GM19328 (cell line): ENCODE measurements around the gene GSTT2.

Experiments
- ATAC-seq: cut with Tn5 transposase; IDR thresholded peaks from one replicate; pipeline ENCODE4 v1.9.1; 2021; ENCODE audit warnings: mild to moderate bottlenecking, moderate library complexity; ENCODE audit not compliant: unreplicated experiment

The GSTT2 gene

GRCh38 chr22:24008381-24009226 lies 28.7 kb downstream of the GSTT2 start:
- no peak for ATAC-seq

- no peak for ATAC-seq
These were observed 29.5 kb downstream of the GSTT2 start for GRCh38 chr22:24009227-24010017.

GRCh38 chr22:24010018-24010391 lies 30.1 kb downstream of the GSTT2 start:
- no peak for ATAC-seq

GRCh38 chr22:24011735-24012068 lies 31.8 kb downstream of the GSTT2 start:
- no peak for ATAC-seq

- no peak for ATAC-seq
These were observed 36.2 kb downstream of the GSTT2 start for GRCh38 chr22:24016156-24016555.

GRCh38 chr22:24021304-24021703 lies 41.4 kb downstream of the GSTT2 start:
- ATAC-seq, result no peak

- no peak for ATAC-seq
These were observed 43.4 kb downstream of the GSTT2 start for GRCh38 chr22:24023204-24023789.

GRCh38 chr22:24024354-24024753 lies 44.4 kb downstream of the GSTT2 start:
- ATAC-seq, result no peak

GRCh38 chr22:24025475-24025874 lies 45.5 kb downstream of the GSTT2 start:
- no peak for ATAC-seq

GRCh38 chr22:24026056-24026455 lies 46.1 kb downstream of the GSTT2 start:
- no peak for ATAC-seq

GRCh38 chr22:24026733-24027132 lies 46.8 kb downstream of the GSTT2 start:
- no peak for ATAC-seq

GRCh38 chr22:24027389-24027975 lies 47.5 kb downstream of the GSTT2 start:
- no peak for ATAC-seq

GRCh38 chr22:24027991-24028390 lies 48.1 kb downstream of the GSTT2 start:
- no peak for ATAC-seq

GRCh38 chr22:24028533-24028932 lies 48.6 kb downstream of the GSTT2 start:
- no peak for ATAC-seq

- ATAC-seq, result no peak
These were observed 49.4 kb downstream of the GSTT2 start for GRCh38 chr22:24029304-24029703.

- ATAC-seq, result no peak
These were observed 50.3 kb downstream of the GSTT2 start for GRCh38 chr22:24030186-24030702.
